BLaER1 treated with 17β-estradiol and CSF1 and Interleukin-3, amounts not matched to agents 10 nM and 100 nM (cell line): Measurements from ENCODE around the gene IGF1.

Source experiments
- H3K27ac ChIP-seq, 11 experiments: shearing (Covaris generic); formaldehyde crosslinking; 2 replicates each; pipeline ENCODE4 v1.8.1; 2022
- H3K27me3 ChIP-seq, 11 experiments: shearing (Covaris generic); formaldehyde crosslinking; 2 replicates each; pipeline ENCODE4 v1.8.1; 2022
- H3K36me3 ChIP-seq, 11 experiments: shearing (Covaris generic); formaldehyde crosslinking; 2 replicates each; pipeline ENCODE4 v1.8.1; 2022
- H3K4me1 ChIP-seq, 10 experiments: shearing (Covaris generic); formaldehyde crosslinking; 2 replicates each; pipeline ENCODE4 v1.8.1; 2022
- H3K4me2 ChIP-seq, 11 experiments: shearing (Covaris generic); formaldehyde crosslinking; 2 replicates each; pipeline ENCODE4 v1.8.1; 2022
- H3K4me3 ChIP-seq, 10 experiments: shearing (Covaris generic); formaldehyde crosslinking; 2 replicates each; pipeline ENCODE4 v1.8.1; 2022
- H3K9ac ChIP-seq, 11 experiments: shearing (Covaris generic); formaldehyde crosslinking; 2 replicates each; pipeline ENCODE4 v1.8.1; 2022
- H3K9me3 ChIP-seq, 11 experiments: shearing (Covaris generic); formaldehyde crosslinking; replicated peaks in 1 of 11; 2 replicates each; pipeline ENCODE4 v1.8.1; 2022
- H4K20me1 ChIP-seq, 11 experiments: shearing (Covaris generic); formaldehyde crosslinking; 2 replicates each; pipeline ENCODE4 v1.8.1; 2022
- Cebpa-rat ChIP-seq, 11 experiments: shearing (Covaris generic); IDR thresholded peaks; 2 replicates each; pipeline ENCODE4 v1.8.1; 2022

IGF1 gene

GRCh38 chr12:102486153-102486552 lies 5.8 kb upstream of the IGF1 start:
- H3K4me2 ChIP-seq, result no peak overlapping the region
- no peak overlapping the region for H3K4me3 ChIP-seq
- H3K9ac ChIP-seq, result no peak overlapping the region
- no peaks in the 10 kb centered on the region for H4K20me1 ChIP-seq
- TF ChIP-seq Cebpa-rat (IDR thresholded peaks at IDR 0.05), result no peak
- H3K36me3 ChIP-seq, result no peaks in the 10 kb centered on the region
- H3K4me1 ChIP-seq, result peaks cover 4 to 59% (median 10%) of the 10 kb centered on the region in 10 experiments; a peak in 18 of 20 replicates
- H3K27me3 ChIP-seq, result no peaks in the 10 kb centered on the region
- peak overlapping the region in 1 of 11 experiments; percentile 19; a peak in 1 of 22 replicates for H3K27ac ChIP-seq
- H3K9me3 ChIP-seq, result peaks cover 0 to 6% (median 5%) of the 10 kb centered on the region in 11 experiments; a peak in 7 of 22 replicates

GRCh38 chr12:102484428-102484958 lies 4.1 kb upstream of the IGF1 start:
- Histone ChIP-seq H3K4me1 (peaks cover 9 to 76% (median 21%) of the 10 kb centered on the region in 10 experiments; a peak in 19 of 20 replicates), H3K4me3 (no peak overlapping the region), H3K9me3 (peaks cover 0 to 3% (median 2%) of the 10 kb centered on the region in 11 experiments; a peak in 6 of 22 replicates), H3K36me3 (no peaks in the 10 kb centered on the region), H3K4me2 (peak overlapping the region in 5 of 11 experiments; percentile 5 to 52 (median 41); a peak in 11 of 22 replicates), H3K9ac (no peak overlapping the region), H3K27ac (peak overlapping the region in 3 of 11 experiments; percentile 30 to 51 (median 43); a peak in 1 of 22 replicates), H3K27me3 (no peaks in the 10 kb centered on the region), H4K20me1 (no peaks in the 10 kb centered on the region)
- no peak for TF ChIP-seq Cebpa-rat (IDR thresholded peaks at IDR 0.05)

GRCh38 chr12:102484017-102484416 lies 3.7 kb upstream of the IGF1 start:
- Histone ChIP-seq H3K4me1 (peaks cover 11 to 80% (median 24%) of the 10 kb centered on the region in 10 experiments; a peak in 19 of 20 replicates), H3K9ac (no peak overlapping the region), H3K27me3 (no peaks in the 10 kb centered on the region), H3K36me3 (no peaks in the 10 kb centered on the region), H4K20me1 (no peaks in the 10 kb centered on the region), H3K4me2 (peak overlapping the region in 5 of 11 experiments; percentile 5 to 52 (median 41); a peak in 10 of 22 replicates), H3K9me3 (no peaks in the 10 kb centered on the region; a peak in 1 of 22 replicates), H3K4me3 (no peak overlapping the region), H3K27ac (peak overlapping the region in 3 of 11 experiments; percentile 30 to 51 (median 43); a peak in 2 of 22 replicates)
- TF ChIP-seq Cebpa-rat (IDR thresholded peaks at IDR 0.05), result no peak

GRCh38 chr12:102483466-102483865 lies 3.1 kb upstream of the IGF1 start:
- H3K4me1 ChIP-seq, result peaks cover 16 to 86% (median 29%) of the 10 kb centered on the region in 10 experiments; a peak in 19 of 20 replicates
- H3K4me2 ChIP-seq, result peak overlapping the region in 1 of 11 experiments; percentile 41; a peak in 1 of 22 replicates
- no peaks in the 10 kb centered on the region for H3K36me3 ChIP-seq

GRCh38 chr12:102481705-102482425 lies 1.5 kb upstream of the IGF1 start:
- H3K27me3 ChIP-seq, result no peaks in the 10 kb centered on the region

More at GRCh38 chr12:102483466-102483865, 3.1 kb upstream of the IGF1 start:
- Histone ChIP-seq H3K27me3 (no peaks in the 10 kb centered on the region), H4K20me1 (no peaks in the 10 kb centered on the region), H3K9me3 (no peaks in the 10 kb centered on the region; a peak in 1 of 22 replicates), H3K4me3 (no peak overlapping the region), H3K9ac (no peak overlapping the region), H3K27ac (peak overlapping the region in 3 of 11 experiments; percentile 30 to 51 (median 43); a peak in 2 of 22 replicates)
- TF ChIP-seq Cebpa-rat (IDR thresholded peaks at IDR 0.05), result no peak

GRCh38 chr12:102479939-102480338 lies 424 bp downstream of the IGF1 start:
- H3K36me3 ChIP-seq, result no peaks in the 10 kb centered on the region
- TF ChIP-seq Cebpa-rat (IDR thresholded peaks at IDR 0.05), result no peak
- H3K4me1 ChIP-seq, result peaks cover 17 to 64% (median 30%) of the 10 kb centered on the region in 10 experiments; a peak in 19 of 20 replicates
- no peaks in the 10 kb centered on the region for H3K27me3 ChIP-seq
- H3K4me3 ChIP-seq, result peak overlapping the region in 1 of 10 experiments; percentile 32; a peak in 1 of 20 replicates
- peak overlapping the region in 5 of 11 experiments; percentile 11 to 70 (median 57); a peak in 9 of 22 replicates for H3K4me2 ChIP-seq
- no peaks in the 10 kb centered on the region for H3K9me3 ChIP-seq
- H4K20me1 ChIP-seq, result no peaks in the 10 kb centered on the region
- peak overlapping the region in 1 of 11 experiments; percentile 43; a peak in 1 of 22 replicates for H3K9ac ChIP-seq
- H3K27ac ChIP-seq, result peak overlapping the region in 2 of 11 experiments; percentile 47 to 50; a peak in 1 of 22 replicates

More at GRCh38 chr12:102481705-102482425, 1.5 kb upstream of the IGF1 start:
- no peak overlapping the region for H3K9ac ChIP-seq
- H3K4me3 ChIP-seq, result no peak overlapping the region
- no peaks in the 10 kb centered on the region for H4K20me1 ChIP-seq
- peaks cover 17 to 79% (median 30%) of the 10 kb centered on the region in 10 experiments; a peak in 19 of 20 replicates for H3K4me1 ChIP-seq
- no peaks in the 10 kb centered on the region for H3K36me3 ChIP-seq
- TF ChIP-seq Cebpa-rat (IDR thresholded peaks at IDR 0.05), result no peak
- no peaks in the 10 kb centered on the region for H3K9me3 ChIP-seq
- H3K4me2 ChIP-seq, result peak overlapping the region in 10 of 11 experiments; percentile 0 to 70 (median 46); a peak in 16 of 22 replicates
- peak overlapping the region in 2 of 11 experiments; percentile 47 to 50; a peak in 2 of 22 replicates for H3K27ac ChIP-seq

- no peaks in the 10 kb centered on the region for H3K27me3 ChIP-seq
- peak overlapping the region in 1 of 11 experiments; percentile 43; a peak in 1 of 22 replicates for H3K9ac ChIP-seq
- peaks cover 17 to 58% (median 30%) of the 10 kb centered on the region in 10 experiments; a peak in 19 of 20 replicates for H3K4me1 ChIP-seq
- H3K4me3 ChIP-seq, result peak overlapping the region in 1 of 10 experiments; percentile 32; a peak in 2 of 20 replicates
- peak overlapping the region; percentile 21 to 70 (median 48); a peak in 17 of 22 replicates for H3K4me2 ChIP-seq
- H4K20me1 ChIP-seq, result no peaks in the 10 kb centered on the region
- H3K36me3 ChIP-seq, result no peaks in the 10 kb centered on the region
- no peak for TF ChIP-seq Cebpa-rat (IDR thresholded peaks at IDR 0.05)
- no peaks in the 10 kb centered on the region for H3K9me3 ChIP-seq
- H3K27ac ChIP-seq, result no peak overlapping the region; a peak in 1 of 22 replicates
Observed at GRCh38 chr12:102479099-102479885, 1.1 kb downstream of the IGF1 start.

GRCh38 chr12:102478405-102479098 lies 1.8 kb downstream of the IGF1 start:
- Histone ChIP-seq H3K9ac (peak overlapping the region in 1 of 11 experiments; percentile 43; a peak in 1 of 22 replicates), H3K36me3 (no peaks in the 10 kb centered on the region), H3K9me3 (no peaks in the 10 kb centered on the region), H4K20me1 (no peaks in the 10 kb centered on the region), H3K4me2 (peak overlapping the region; percentile 21 to 70 (median 48); a peak in 19 of 22 replicates), H3K27me3 (no peaks in the 10 kb centered on the region), H3K27ac (no peak overlapping the region), H3K4me1 (peaks cover 17 to 50% (median 30%) of the 10 kb centered on the region in 10 experiments; a peak in 19 of 20 replicates), H3K4me3 (peak overlapping the region in 1 of 10 experiments; percentile 32; a peak in 2 of 20 replicates)
- TF ChIP-seq Cebpa-rat (IDR thresholded peaks at IDR 0.05), result no peak
